Urothelium cell line (cell line): ENCODE data around the gene VSX1.

Experiments
- DNase-seq: peaks from one replicate; pipeline ENCODE4 v3.0.0; 2011; ENCODE audit warnings: low spot score, mixed read lengths
- FAIRE-seq: peaks from 2 replicates; lab custom pipeline; 2011; peaks lifted over from hg19 to GRCh38; lab: Jason Lieb, UNC

The VSX1 gene

GRCh38 chr20:25054995-25055629, 26.8 kb downstream of the VSX1 start:
- FAIRE-seq (no peak), DNase-seq (no peak)

GRCh38 chr20:25054096-25054820, 27.7 kb downstream of the VSX1 start:
- DNase-seq (no peak), FAIRE-seq (no peak)

GRCh38 chr20:25053255-25054031, 28.5 kb downstream of the VSX1 start:
- FAIRE-seq = no peak
- no peak for DNase-seq

- no peak for FAIRE-seq
- no peak for DNase-seq
Observed at GRCh38 chr20:25052255-25053194, 29.4 kb downstream of the VSX1 start.

- FAIRE-seq = no peak
- DNase-seq = no peak
Observed at GRCh38 chr20:25051386-25052155, 30.4 kb downstream of the VSX1 start.

GRCh38 chr20:25050501-25051350, 31.2 kb downstream of the VSX1 start:
- no peak for DNase-seq
- FAIRE-seq = no peak

- DNase-seq = no peak
- FAIRE-seq = no peak
Observed at GRCh38 chr20:25050082-25050481, 31.9 kb downstream of the VSX1 start.

GRCh38 chr20:25049261-25050060, 32.5 kb downstream of the VSX1 start:
- no peak for FAIRE-seq

GRCh38 chr20:25048519-25048952, 33.4 kb downstream of the VSX1 start:
- no peak for DNase-seq
- FAIRE-seq = no peak

More at GRCh38 chr20:25049261-25050060, 32.5 kb downstream of the VSX1 start:
- no peak for DNase-seq

- FAIRE-seq (no peak), DNase-seq (no peak)
Observed at GRCh38 chr20:25047766-25048165, 34.2 kb downstream of the VSX1 start.

- no peak for FAIRE-seq
- DNase-seq = no peak
Observed at GRCh38 chr20:25046736-25047666, 34.9 kb downstream of the VSX1 start.

GRCh38 chr20:25046181-25046641, 35.7 kb downstream of the VSX1 start:
- no peak for DNase-seq
- FAIRE-seq = no peak

GRCh38 chr20:25045343-25045712, 36.6 kb downstream of the VSX1 start:
- FAIRE-seq (no peak), DNase-seq (no peak)

- no peak for FAIRE-seq
- no peak for DNase-seq
Observed at GRCh38 chr20:25044660-25045342, 37.1 kb downstream of the VSX1 start.

GRCh38 chr20:25044261-25044560, 37.7 kb downstream of the VSX1 start:
- FAIRE-seq = no peak
- DNase-seq = no peak

- DNase-seq = no peak
- no peak for FAIRE-seq
Observed at GRCh38 chr20:25043499-25044260, 38.3 kb downstream of the VSX1 start.
